ENCODE measurements around the gene AHCYL2. TPM values are rescaled to one million over a fixed set of nuclear protein-coding genes. Genes with fewer than 3 reads are reported as not detected.

AHCYL2 gene
- total RNA-seq, 1 donor from 2014 or later: 11.0 TPM

DNA sequence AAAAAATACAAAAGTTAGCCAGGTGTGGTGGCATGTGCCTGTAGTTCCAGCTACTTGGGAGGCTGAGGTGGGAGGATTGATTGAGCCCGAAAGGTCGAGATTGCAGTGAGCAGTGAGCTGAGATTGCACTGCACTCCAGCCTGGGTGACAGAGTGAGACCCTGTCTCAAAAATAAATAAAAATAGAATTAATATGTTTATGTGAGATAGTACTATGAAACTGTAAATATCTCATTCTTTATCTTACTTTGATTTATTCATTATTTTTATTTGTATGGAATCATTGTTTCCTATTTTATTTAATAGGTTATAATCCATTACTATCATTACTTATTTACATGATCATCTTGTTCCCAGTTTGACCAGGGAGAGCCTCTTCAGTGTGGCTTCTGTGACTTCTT lies 168.4 kb downstream of the AHCYL2 start:
- Mint-ChIP-seq H3K36me3 (ENCODE audit: low read depth) (peaks cover 1% of the 10 kb centered on the region), H3K27ac (ENCODE audit: unreplicated experiment) (no peak overlapping the region), H3K27me3 (ENCODE audit: low read depth) (no peaks in the 10 kb centered on the region), H3K9me3 (ENCODE audit: low read depth) (no peaks in the 10 kb centered on the region), H3K4me3 (ENCODE audit: unreplicated experiment) (no peak overlapping the region), H3K4me1 (ENCODE audit: low read depth) (no peaks in the 10 kb centered on the region)
- no peak for DNase-seq (ENCODE audit: low spot score)
- TF ChIP-seq, protein P1, sequence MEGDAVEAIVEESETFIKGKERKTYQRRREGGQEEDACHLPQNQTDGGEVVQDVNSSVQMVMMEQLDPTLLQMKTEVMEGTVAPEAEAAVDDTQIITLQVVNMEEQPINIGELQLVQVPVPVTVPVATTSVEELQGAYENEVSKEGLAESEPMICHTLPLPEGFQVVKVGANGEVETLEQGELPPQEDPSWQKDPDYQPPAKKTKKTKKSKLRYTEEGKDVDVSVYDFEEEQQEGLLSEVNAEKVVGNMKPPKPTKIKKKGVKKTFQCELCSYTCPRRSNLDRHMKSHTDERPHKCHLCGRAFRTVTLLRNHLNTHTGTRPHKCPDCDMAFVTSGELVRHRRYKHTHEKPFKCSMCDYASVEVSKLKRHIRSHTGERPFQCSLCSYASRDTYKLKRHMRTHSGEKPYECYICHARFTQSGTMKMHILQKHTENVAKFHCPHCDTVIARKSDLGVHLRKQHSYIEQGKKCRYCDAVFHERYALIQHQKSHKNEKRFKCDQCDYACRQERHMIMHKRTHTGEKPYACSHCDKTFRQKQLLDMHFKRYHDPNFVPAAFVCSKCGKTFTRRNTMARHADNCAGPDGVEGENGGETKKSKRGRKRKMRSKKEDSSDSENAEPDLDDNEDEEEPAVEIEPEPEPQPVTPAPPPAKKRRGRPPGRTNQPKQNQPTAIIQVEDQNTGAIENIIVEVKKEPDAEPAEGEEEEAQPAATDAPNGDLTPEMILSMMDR (IDR thresholded peaks at IDR 0.05): no peak

DNA sequence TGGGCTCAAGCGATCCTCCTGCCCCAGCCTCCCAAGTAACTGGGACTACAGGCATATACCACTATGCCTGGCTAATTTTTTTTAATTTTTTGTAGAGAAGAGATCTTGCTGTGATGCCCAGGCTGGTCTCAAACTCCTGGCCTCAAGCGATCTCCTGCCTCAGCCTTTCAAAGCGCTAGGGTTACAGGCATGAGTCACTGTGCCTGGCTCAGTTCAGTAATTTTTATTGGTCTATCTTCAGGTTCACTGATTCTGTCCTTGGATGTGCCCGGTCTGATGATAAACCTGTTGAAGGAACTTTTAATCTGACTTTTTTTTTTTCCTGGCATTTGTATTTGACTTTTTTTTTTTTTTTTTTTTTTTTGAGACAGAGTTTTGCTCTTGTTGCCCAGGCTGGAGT lies 169.3 kb downstream of the AHCYL2 start:
- TF ChIP-seq, protein P1 (IDR thresholded peaks at IDR 0.05): no peak
- no peak overlapping the region for H3K4me3 Mint-ChIP-seq (ENCODE audit: unreplicated experiment)
- H3K27me3 Mint-ChIP-seq (ENCODE audit: low read depth): no peaks in the 10 kb centered on the region
- H3K4me1 Mint-ChIP-seq (ENCODE audit: low read depth): no peaks in the 10 kb centered on the region
- no peak for DNase-seq (ENCODE audit: low spot score)
- no peak overlapping the region for H3K27ac Mint-ChIP-seq (ENCODE audit: unreplicated experiment)
- peaks cover 1% of the 10 kb centered on the region for H3K36me3 Mint-ChIP-seq (ENCODE audit: low read depth)
- no peaks in the 10 kb centered on the region for H3K9me3 Mint-ChIP-seq (ENCODE audit: low read depth)

DNA sequence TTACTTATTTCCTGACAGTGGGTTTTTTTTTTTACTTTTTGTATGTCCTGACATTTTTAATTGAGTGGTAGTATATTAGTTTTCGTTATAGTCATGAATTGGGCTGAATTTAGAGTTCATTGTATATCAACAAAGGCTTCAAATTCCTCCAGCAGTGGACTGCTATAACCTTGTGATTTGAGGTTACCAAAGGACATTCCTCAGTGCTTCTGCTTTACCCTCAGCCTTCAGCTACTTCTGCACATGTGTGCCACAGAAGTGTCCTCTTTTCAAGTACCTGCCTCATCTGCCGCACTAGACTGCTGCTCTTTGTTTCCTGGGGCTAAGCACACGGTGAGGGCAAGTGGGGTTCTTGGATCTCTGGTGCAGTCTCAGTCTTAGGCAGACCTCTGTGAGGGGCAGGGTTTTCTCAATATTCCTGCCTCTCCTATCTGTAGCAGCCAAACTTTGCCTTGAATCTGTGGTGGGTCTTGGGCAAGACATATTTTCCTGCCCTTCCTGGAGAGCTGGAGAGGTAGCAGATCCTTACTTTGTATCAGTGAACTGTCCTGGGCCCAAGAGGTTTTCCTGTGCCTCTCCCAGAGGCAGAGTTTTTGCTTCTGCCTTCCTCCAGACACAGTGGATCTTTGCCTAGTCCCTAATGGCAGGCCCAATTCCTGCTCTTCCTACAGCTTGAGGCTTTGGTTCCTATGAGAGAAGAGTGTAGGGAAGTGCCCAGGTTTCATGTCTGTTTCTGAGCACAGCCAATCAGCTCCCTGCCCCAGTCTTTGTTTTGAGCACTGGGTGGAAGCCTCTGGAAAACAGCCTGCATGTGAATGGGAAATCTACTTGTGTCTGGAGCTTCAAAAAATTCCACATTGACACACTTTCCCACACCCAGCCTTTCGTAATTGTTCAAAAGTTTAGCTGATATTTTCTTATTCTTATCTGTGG lies 170.4 kb downstream of the AHCYL2 start:
- TF ChIP-seq, protein P1 (IDR thresholded peaks at IDR 0.05): no peak
- H3K4me1 Mint-ChIP-seq (ENCODE audit: low read depth): no peaks in the 10 kb centered on the region
- no peak overlapping the region for H3K4me3 Mint-ChIP-seq (ENCODE audit: unreplicated experiment)
- no peak for DNase-seq (ENCODE audit: low spot score)
- peaks cover 3% of the 10 kb centered on the region for H3K36me3 Mint-ChIP-seq (ENCODE audit: low read depth)
- no peak overlapping the region for H3K27ac Mint-ChIP-seq (ENCODE audit: unreplicated experiment)
- H3K9me3 Mint-ChIP-seq (ENCODE audit: low read depth): no peaks in the 10 kb centered on the region
- no peaks in the 10 kb centered on the region for H3K27me3 Mint-ChIP-seq (ENCODE audit: low read depth)

DNA sequence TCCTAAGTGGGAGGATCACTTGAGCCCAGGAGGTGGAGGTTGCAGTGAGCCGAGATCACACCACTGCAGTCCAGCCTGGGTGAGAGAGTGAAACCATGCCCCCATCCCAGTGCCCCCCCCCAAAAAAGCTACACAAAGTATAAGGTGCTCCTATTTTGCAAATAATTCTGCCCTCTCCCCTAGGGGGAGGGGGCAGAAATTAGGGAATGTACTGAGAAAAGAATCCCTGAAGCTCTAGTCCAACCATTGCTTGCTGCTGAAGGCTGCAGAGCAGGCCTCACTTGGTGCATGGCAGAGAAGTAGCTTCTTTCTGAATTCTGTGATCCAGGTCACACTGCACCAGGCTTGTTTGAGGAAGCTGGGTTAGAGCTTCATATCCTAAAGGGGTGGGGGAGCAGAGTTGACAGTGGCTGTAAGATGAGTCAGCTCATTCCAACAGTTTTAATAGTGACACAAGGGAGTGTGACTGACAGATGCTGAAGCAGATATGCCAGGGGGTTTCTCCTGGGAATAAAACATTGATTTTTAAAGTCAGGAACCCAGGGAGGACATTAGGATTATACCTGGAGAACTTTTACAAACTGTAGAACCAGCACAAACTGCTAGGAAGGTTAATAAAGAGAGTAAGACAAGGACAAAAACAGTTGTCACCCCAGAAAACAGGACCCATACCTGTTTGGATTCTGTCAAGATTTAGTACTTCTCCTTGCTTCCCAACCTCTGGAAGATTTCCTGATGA lies 176.6 kb downstream of the AHCYL2 start:
- H3K4me1 Mint-ChIP-seq (ENCODE audit: low read depth): peaks cover 7% of the 10 kb centered on the region
- no peak for DNase-seq (ENCODE audit: low spot score)
- peaks cover 7% of the 10 kb centered on the region for H3K36me3 Mint-ChIP-seq (ENCODE audit: low read depth)
- TF ChIP-seq, protein P1 (IDR thresholded peaks at IDR 0.05): no peak
- no peaks in the 10 kb centered on the region for H3K9me3 Mint-ChIP-seq (ENCODE audit: low read depth)
- H3K27ac Mint-ChIP-seq (ENCODE audit: unreplicated experiment): no peak overlapping the region
- no peak overlapping the region for H3K4me3 Mint-ChIP-seq (ENCODE audit: unreplicated experiment)
- no peaks in the 10 kb centered on the region for H3K27me3 Mint-ChIP-seq (ENCODE audit: low read depth)

All from chondrocyte (in vitro differentiated cells).